GM12891 (cell line): Measurements from ENCODE around the gene SCYGR4.

Experiments
- DNase-seq: peaks from one replicate; pipeline ENCODE4 v3.0.0; 2011; ENCODE audit warnings: low spot score; ENCODE audit not compliant: insufficient read length
- FAIRE-seq: peaks from 2 replicates; lab custom pipeline; 2011; peaks lifted over from hg19 to GRCh38; lab: Jason Lieb, UNC
- PAX5 ChIP-seq: IDR thresholded peaks from 2 replicates; pipeline ENCODE4 v1.6.1; 2011; ENCODE audit warnings: low read length, moderate library complexity, mild to moderate bottlenecking; ENCODE audit not compliant: insufficient read depth, severe bottlenecking
- POLR2A ChIP-seq: IDR thresholded peaks from 2 replicates; pipeline ENCODE4 v1.6.1; 2011; ENCODE audit warnings: low read depth, low read length, control low read depth
- POLR2AphosphoS5 ChIP-seq: IDR thresholded peaks from 2 replicates; pipeline ENCODE4 v1.6.1; 2011; ENCODE audit warnings: low read depth, low read length, control low read depth
- POU2F2 ChIP-seq: IDR thresholded peaks from 2 replicates; pipeline ENCODE4 v1.6.1; 2011; ENCODE audit warnings: low read depth, mild to moderate bottlenecking, control low read depth, low read length, moderate library complexity
- SPI1 ChIP-seq: IDR thresholded peaks from 2 replicates; pipeline ENCODE4 v1.6.1; 2011; ENCODE audit warnings: low read depth, low read length, control low read depth
- TAF1 ChIP-seq: IDR thresholded peaks from 2 replicates; pipeline ENCODE4 v1.6.1; 2011; ENCODE audit warnings: low read depth, low read length, control low read depth

Gene SCYGR4

DNA sequence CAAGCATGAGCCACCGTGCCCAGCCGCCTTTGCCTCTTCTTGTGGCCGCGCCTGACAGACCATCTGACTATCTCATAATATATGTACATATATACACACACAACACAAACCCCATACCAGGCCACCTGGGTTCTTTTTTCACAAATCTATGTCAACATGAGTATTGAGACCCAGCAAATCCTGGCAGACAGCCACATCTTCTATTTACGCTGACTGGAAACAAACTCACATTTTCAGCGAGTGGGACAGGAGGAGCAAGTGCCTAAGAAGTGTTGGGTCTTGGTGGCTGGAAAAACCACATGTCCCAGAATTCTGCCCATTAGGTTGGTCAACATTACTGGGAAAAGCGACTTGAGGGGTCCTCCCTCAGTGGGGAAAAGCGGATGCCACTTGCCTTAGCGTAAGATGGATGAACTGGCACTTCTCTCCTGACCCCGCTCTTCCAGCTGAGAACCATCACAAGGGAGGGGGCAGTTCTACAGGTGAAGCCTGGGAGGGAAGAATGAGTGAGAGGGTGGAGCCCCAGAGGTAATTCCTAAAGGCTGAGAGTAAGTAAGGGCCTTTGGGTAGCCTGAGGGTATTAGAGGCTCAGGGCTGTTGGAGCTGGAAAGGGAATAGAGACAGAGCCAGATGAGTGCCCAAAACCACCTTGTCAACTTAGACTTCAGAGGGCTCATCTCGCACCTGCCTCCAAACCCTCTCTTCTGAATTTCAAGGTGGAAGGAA lies 4.6 kb upstream of the SCYGR4 start:
- no peak for TF ChIP-seq TAF1
- no peak for TF ChIP-seq POU2F2
- no peak for TF ChIP-seq PAX5
- TF ChIP-seq POLR2AphosphoS5: no peak
- TF ChIP-seq SPI1: no peak
- TF ChIP-seq POLR2A: no peak
- FAIRE-seq (peak; percentile 40), DNase-seq (no peak)

- DNase-seq: no peak
- peak; percentile 31 for FAIRE-seq
- no peak for TF ChIP-seq POLR2A
- TF ChIP-seq TAF1: no peak
- TF ChIP-seq POU2F2: no peak
- no peak for TF ChIP-seq POLR2AphosphoS5
- no peak for TF ChIP-seq PAX5
- no peak for TF ChIP-seq SPI1
These were observed 4.0 kb upstream of the SCYGR4 start for GRCh38 chr2:227613272-227613660.

DNA sequence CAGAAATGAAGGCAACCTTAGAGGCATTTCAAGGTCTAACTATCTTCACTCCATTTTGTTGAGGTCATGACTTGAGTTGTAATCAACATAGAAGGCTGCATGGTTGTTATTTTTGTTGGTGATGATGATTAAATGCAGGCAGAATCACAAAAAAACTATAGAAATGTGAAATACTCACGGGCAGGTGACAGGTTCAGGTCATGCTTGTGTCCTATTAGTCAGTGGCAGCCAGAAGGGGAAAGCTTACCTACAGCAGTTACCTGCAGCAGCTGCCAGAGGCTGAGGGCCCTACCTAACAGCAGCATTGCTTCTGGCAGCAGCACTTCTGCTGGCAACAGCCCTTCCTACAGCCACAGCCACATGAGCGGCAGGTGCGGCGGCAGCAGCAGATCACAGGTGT lies 3.1 kb upstream of the SCYGR4 start:
- TF ChIP-seq PAX5 (no peak), POU2F2 (no peak), SPI1 (no peak), TAF1 (no peak), POLR2A (no peak), POLR2AphosphoS5 (no peak)
- FAIRE-seq (no peak), DNase-seq (no peak)

DNA sequence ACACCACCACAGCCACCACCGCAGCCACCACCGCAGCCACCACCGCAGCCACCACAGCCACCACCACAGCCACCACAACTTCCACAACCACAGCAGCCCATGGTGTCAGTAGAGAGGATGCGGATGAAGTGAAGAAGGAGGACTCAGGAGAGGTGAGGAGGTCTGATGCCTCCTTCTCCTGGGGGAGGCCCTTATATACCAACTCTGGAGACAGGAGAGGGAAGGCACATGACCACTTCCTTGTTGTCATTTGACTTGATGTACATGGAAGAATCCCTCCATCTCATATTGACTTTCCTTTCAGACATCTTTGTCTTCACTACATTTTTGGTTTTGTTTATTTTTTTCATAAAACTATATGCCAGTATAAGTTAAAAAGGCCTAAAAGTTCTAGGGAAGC lies 2.6 kb upstream of the SCYGR4 start, which contains the start of gene SCYGR3:
Gene SCYGR3, minus strand, starts transcription at position 101 of the 400 bp plus-strand sequence. Its CDS starts 0 bp downstream, at position 101.
- TF ChIP-seq PAX5: no peak
- no peak for TF ChIP-seq SPI1
- no peak for TF ChIP-seq POU2F2
- no peak for TF ChIP-seq POLR2AphosphoS5
- no peak for TF ChIP-seq TAF1
- TF ChIP-seq POLR2A: no peak
- FAIRE-seq (no peak), DNase-seq (no peak)

DNA sequence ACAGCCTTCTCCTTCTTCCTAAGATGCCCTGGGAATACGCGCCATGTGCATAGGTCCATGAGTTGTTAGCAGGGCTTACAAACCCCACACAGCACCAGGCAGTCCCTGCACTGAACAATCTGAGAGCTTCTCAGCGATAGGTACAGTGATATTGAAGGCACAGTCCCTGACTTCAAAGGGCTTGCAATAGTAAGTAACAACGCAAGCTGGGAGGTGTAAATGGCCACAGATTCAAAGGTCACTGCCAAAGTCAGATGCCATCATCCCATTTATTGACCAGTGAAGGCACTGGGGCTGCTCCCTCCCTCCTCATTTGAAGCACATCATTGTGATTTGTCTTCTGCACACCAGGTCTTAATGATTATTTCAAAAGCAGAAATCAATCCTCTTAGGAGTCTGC lies 2.1 kb upstream of the SCYGR4 start:
- no peak for FAIRE-seq
- TF ChIP-seq SPI1 (no peak), POLR2A (no peak), POU2F2 (no peak), TAF1 (no peak), PAX5 (no peak), POLR2AphosphoS5 (no peak)
- DNase-seq: no peak

- DNase-seq (no peak), FAIRE-seq (no peak)
- TF ChIP-seq SPI1 (no peak), POU2F2 (no peak), PAX5 (no peak), POLR2AphosphoS5 (no peak)
These were observed 1.4 kb upstream of the SCYGR4 start for GRCh38 chr2:227615906-227616305.

GRCh38 chr2:227616631-227617030 lies 667 bp upstream of the SCYGR4 start:
- TF ChIP-seq POU2F2 (no peak), TAF1 (no peak), SPI1 (no peak), POLR2A (no peak), PAX5 (no peak), POLR2AphosphoS5 (no peak)
- no peak for FAIRE-seq

DNA sequence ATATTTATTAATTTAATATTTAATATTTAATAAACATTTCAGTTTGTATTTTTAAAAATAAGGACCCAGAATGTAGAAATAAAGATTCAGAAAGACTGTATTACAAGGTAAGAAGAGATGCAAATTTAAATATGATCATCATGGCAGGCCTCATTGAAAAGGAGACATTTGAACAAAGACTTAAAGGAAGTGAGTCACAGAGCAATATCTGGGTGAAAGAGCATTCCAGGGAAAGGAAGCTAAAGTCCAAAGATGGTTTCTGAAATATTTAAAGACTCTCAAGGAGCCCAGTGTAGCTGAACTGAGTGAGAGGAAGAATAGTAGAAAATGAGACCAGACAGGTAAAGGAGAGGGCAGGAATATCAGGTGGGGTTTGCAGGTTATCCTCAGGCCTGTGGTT lies 5.9 kb downstream of the SCYGR4 start:
- DNase-seq: no peak
- TF ChIP-seq SPI1 (no peak), PAX5 (no peak), POLR2AphosphoS5 (no peak), POU2F2 (no peak), TAF1 (no peak)
- no peak for FAIRE-seq

More at GRCh38 chr2:227616631-227617030, 667 bp upstream of the SCYGR4 start:
- DNase-seq: no peak

GRCh38 chr2:227625420-227625819 lies 8.1 kb downstream of the SCYGR4 start:
- FAIRE-seq (no peak), DNase-seq (no peak)
- TF ChIP-seq POLR2A: no peak
- no peak for TF ChIP-seq POLR2AphosphoS5
- no peak for TF ChIP-seq SPI1
- no peak for TF ChIP-seq TAF1
- no peak for TF ChIP-seq POU2F2
- no peak for TF ChIP-seq PAX5
